ENCODE data around the gene NEURL2.

Gene NEURL2

DNA sequence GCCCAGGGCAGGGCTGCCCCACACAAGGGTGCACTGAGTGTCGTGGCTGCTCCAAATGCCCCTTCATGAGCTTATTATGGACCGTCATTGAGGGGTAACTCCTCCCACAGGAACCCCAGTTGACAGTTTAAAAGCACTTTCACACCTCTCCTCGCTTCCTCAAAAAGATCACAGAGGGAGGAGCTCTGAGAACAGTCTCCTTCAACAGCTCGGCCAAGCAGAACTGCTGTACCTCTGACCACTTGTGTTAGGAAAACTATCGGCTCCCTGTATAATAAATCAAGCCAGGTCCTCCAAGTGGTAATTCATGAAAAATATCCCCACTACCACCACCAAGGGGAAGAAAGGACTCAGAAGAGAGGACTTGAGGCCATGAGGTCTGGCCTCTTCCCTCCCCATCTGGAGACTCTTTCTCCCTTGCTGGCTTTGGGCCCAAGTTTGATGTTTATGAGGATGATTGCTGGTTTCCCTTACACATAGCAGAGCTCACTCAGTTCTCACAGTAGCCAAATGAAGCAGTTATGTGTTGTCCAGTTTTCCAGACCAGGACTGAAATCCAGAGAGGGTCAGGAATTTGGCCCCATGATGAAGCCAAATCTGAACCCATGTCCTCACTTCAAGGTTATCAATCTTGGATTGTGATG, 48.7 kb downstream of the NEURL2 start:
- DNase-seq (ENCODE audit: low read depth): no peak

DNA sequence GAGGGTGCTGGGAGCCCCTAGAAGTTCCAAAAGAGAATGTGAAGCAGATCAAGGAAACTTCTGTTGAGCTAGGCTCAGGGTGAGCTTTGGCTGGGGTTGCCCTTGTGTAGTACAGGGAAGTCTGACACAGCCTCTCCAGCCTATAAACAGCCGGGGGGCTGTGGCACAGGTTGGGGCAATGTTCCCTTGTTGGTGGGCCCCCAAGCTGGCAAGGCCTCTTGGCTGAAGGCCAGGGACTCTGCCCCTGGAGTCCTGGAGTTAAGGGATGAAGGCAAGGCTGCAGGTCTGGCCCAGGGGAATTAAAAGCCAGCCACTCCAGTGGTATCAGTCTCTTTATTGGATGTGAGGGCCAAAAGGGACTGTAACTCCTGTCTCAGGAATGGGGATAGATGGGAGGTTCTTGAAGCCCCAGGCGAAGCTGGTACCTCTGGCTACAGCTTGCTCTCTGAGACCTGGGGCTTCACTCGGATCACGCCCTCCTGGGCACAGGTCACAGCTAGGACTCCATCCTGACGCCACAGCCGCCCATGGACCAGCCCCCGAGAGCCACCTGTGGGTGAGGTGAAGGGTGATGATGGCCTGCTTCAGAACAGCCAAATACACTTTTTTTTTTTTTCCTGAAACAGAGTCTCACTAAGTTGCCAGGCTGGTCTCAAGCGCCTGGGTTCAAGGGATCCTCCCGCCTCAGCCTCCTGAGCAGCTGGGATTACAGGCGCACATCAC, 49.4 kb downstream of the NEURL2 start:
- DNase-seq (ENCODE audit: low read depth): no peak

- no peak for DNase-seq (ENCODE audit: low read depth)
Observed at GRCh38 chr20:45840700-45841198, 50.3 kb downstream of the NEURL2 start.
